ENCODE data around the gene SLC25A36. TPM values are rescaled to one million over a fixed set of nuclear protein-coding genes. Genes with fewer than 3 reads are reported as not detected.

Gene SLC25A36
- total and polyA plus RNA-seq, 2 of the 4 experiments (the other 2 are of a cell fraction) = 31.3 to 76.7 TPM

DNA sequence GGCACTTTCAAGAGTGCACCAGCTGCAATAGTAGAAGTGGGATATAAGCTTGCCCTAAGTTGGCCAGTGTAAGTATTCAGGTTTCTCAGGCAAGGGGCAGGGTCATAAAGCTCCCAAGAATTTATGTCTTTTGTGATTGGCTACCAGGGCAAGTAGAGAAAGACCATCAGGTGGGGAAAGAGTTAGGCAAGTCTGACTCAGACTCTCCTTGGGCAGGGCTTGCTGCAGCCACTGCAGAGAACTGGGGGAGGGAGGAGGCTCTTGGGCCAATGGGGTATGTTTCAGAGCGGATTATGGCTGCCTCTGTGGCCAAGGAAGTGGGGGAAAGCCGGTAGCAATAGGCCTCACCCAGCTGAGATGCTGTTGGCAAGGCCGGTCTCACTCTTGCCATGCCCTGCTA lies 44.6 kb upstream of the SLC25A36 start:
- intact Hi-C loops (cut with micrococcal nuclease) (loop anchor here (5.0 kb wide), 1 partner anchor 75 kb away; no protein-coding TSS in a partner anchor), dilution Hi-C loops (cut with HindIII; ENCODE audit: low sequenced_read_pairs, unreplicated experiment) (no loop called here), in situ Hi-C loops (cut with MboI; ENCODE audit: low sequenced_read_pairs) (loop anchor here (10.0 kb wide), 2 partner anchors 208 to 298 kb away; no protein-coding TSS in a partner anchor)
- Histone ChIP-seq H2BK20ac (ENCODE audit: low read depth, low read length) (no peak overlapping the region), H2BK15ac (ENCODE audit: low read depth, low read length) (no peak overlapping the region), H4K8ac (ENCODE audit: low read depth in 2 of 2, low read length in 2 of 2) (no peak overlapping the region), H3K56ac (ENCODE audit: extremely low read depth, insufficient read depth, low read length) (no peak overlapping the region), H3K9me3 (ENCODE audit: control insufficient read depth, insufficient read depth, low read length) (no peaks in the 10 kb centered on the region), H3K23ac (ENCODE audit: low read depth, low read length) (no peak overlapping the region), H3K4me1 (ENCODE audit: control insufficient read depth, insufficient read depth, low read length) (peaks cover 3% of the 10 kb centered on the region; the same call in 1 of the 2 replicates), H3K27me3 (ENCODE audit: control insufficient read depth, insufficient read depth, low read length) (peaks cover 2% of the 10 kb centered on the region), H2BK5ac (ENCODE audit: low read depth, low read length, poor library complexity, severe bottlenecking) (no peak overlapping the region), H3K18ac (ENCODE audit: low read depth, low read length) (no peak overlapping the region), H3K36me3 (ENCODE audit: control insufficient read depth, insufficient read depth, low read length) (no peaks in the 10 kb centered on the region), H3K27ac (ENCODE audit: insufficient read depth, low read length) (no peak overlapping the region), H3K9ac (ENCODE audit: low read depth, low read length) (no peak overlapping the region), H4K20me1 (ENCODE audit: insufficient read depth, low read length) (no peaks in the 10 kb centered on the region), H4K91ac (ENCODE audit: insufficient read depth, low read depth, low read length) (no peak overlapping the region), H3K4me2 (ENCODE audit: low read depth, low read length) (no peak overlapping the region), H2AK5ac (ENCODE audit: low read depth, low read length) (no peak overlapping the region), H2AFZ (replicated peaks; ENCODE audit: low read length, poor library complexity) (no peak overlapping the region), H2BK120ac (ENCODE audit: low read depth, low read length) (no peak overlapping the region), H3K14ac (replicated peaks; ENCODE audit: low read depth, low read length) (no peak overlapping the region), H3K4ac (ENCODE audit: low read depth, low read length) (no peak overlapping the region), H3K4me3 (ENCODE audit: insufficient read depth, low read depth, low read length) (no peak overlapping the region), H3K9me1 (ENCODE audit: insufficient read depth, low read length) (no peaks in the 10 kb centered on the region), H2AK9ac (replicated peaks; ENCODE audit: low read depth, low read length, poor library complexity) (no peak overlapping the region), H4K5ac (ENCODE audit: low read depth, low read length) (no peak overlapping the region), H3K79me1 (ENCODE audit: low read depth in 1 of 2, low read length in 2 of 2) (no peaks in the 10 kb centered on the region)
- ChIA-PET POLR2A (ENCODE audit: unreplicated experiment) (no interaction called here), CTCF (interaction anchor here (2.6 kb wide), 1 partner anchor 296 kb away, joined by 9 read pairs; no protein-coding TSS in a partner anchor)
- ATAC-seq (ENCODE audit: low read depth) (no peak), DNase-seq (no peak)
- TF ChIP-seq FOS (IDR thresholded peaks at IDR 0.05; ENCODE audit: low read depth, low read length) (no peak), MXI1 (IDR thresholded peaks at IDR 0.05; ENCODE audit: borderline replicate concordance, low read depth, low read length) (no peak), NFE2L2 (IDR thresholded peaks at IDR 0.05; ENCODE audit: low read depth, low read length) (no peak), RCOR1 (IDR thresholded peaks at IDR 0.05; ENCODE audit: insufficient replicate concordance, low read length) (no peak), CHD1 (IDR thresholded peaks at IDR 0.05; ENCODE audit: low read depth, low read length) (no peak), BHLHE40 (IDR thresholded peaks at IDR 0.05; ENCODE audit: low read depth, low read length) (no peak), POLR2A (IDR thresholded peaks at IDR 0.05; ENCODE audit: low read depth, low read length) (no peak), RFX5 (IDR thresholded peaks at IDR 0.05; ENCODE audit: low read depth, low read length) (no peak), SMC3 (IDR thresholded peaks at IDR 0.05; ENCODE audit: low read depth, low read length) (no peak), MAFK (IDR thresholded peaks at IDR 0.05; ENCODE audit: low read depth, low read length) (no peak), MAZ (IDR thresholded peaks at IDR 0.05; ENCODE audit: borderline replicate concordance, low read depth, low read length) (no peak)
- TF ChIP-seq, protein P1, sequence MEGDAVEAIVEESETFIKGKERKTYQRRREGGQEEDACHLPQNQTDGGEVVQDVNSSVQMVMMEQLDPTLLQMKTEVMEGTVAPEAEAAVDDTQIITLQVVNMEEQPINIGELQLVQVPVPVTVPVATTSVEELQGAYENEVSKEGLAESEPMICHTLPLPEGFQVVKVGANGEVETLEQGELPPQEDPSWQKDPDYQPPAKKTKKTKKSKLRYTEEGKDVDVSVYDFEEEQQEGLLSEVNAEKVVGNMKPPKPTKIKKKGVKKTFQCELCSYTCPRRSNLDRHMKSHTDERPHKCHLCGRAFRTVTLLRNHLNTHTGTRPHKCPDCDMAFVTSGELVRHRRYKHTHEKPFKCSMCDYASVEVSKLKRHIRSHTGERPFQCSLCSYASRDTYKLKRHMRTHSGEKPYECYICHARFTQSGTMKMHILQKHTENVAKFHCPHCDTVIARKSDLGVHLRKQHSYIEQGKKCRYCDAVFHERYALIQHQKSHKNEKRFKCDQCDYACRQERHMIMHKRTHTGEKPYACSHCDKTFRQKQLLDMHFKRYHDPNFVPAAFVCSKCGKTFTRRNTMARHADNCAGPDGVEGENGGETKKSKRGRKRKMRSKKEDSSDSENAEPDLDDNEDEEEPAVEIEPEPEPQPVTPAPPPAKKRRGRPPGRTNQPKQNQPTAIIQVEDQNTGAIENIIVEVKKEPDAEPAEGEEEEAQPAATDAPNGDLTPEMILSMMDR (conservative IDR thresholded peaks at IDR 0.05; ENCODE audit: low read depth, low read length) = no peak
- TF ChIP-seq, protein P2, sequence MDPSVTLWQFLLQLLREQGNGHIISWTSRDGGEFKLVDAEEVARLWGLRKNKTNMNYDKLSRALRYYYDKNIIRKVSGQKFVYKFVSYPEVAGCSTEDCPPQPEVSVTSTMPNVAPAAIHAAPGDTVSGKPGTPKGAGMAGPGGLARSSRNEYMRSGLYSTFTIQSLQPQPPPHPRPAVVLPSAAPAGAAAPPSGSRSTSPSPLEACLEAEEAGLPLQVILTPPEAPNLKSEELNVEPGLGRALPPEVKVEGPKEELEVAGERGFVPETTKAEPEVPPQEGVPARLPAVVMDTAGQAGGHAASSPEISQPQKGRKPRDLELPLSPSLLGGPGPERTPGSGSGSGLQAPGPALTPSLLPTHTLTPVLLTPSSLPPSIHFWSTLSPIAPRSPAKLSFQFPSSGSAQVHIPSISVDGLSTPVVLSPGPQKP (IDR thresholded peaks at IDR 0.05; ENCODE audit: borderline replicate concordance, low read depth, low read length) = no peak
- no CpG with 5 or more reads among the region's 3 CpGs for WGBS, 2 experiments (ENCODE audit: extremely low coverage in 2 of 2, insufficient read length in 1 of 2)
- no TSS peak for BruUV-seq (replicated peaks)

Measured in IMR-90 (cell line).